HG03196 (cell line): ENCODE data around the gene KCNK7.

Experiments
- ATAC-seq: cut with Tn5 transposase; IDR thresholded peaks from one replicate; pipeline ENCODE4 v1.9.1; 2021; ENCODE audit not compliant: unreplicated experiment

KCNK7 gene

GRCh38 chr11:65611758-65612603 lies 16.4 kb upstream of the KCNK7 start:
- ATAC-seq, result no peak

GRCh38 chr11:65611028-65611757 lies 15.6 kb upstream of the KCNK7 start:
- ATAC-seq, result no peak

- no peak for ATAC-seq
These were observed 14.8 kb upstream of the KCNK7 start for GRCh38 chr11:65610404-65610803.

GRCh38 chr11:65609665-65610064 lies 14.1 kb upstream of the KCNK7 start:
- no peak for ATAC-seq

GRCh38 chr11:65609229-65609628 lies 13.6 kb upstream of the KCNK7 start:
- no peak for ATAC-seq

- ATAC-seq, result no peak
These were observed 12.2 kb upstream of the KCNK7 start for GRCh38 chr11:65607614-65608426.

GRCh38 chr11:65606876-65607613 lies 11.4 kb upstream of the KCNK7 start:
- no peak for ATAC-seq

GRCh38 chr11:65604258-65604657 lies 8.7 kb upstream of the KCNK7 start:
- ATAC-seq, result no peak

- no peak for ATAC-seq
These were observed 4.3 kb upstream of the KCNK7 start for GRCh38 chr11:65599955-65600246.

GRCh38 chr11:65599216-65599954 lies 3.8 kb upstream of the KCNK7 start:
- ATAC-seq, result no peak

- no peak for ATAC-seq
These were observed 2.7 kb upstream of the KCNK7 start for GRCh38 chr11:65598258-65598699.

GRCh38 chr11:65596520-65596919 lies 920 bp upstream of the KCNK7 start:
- ATAC-seq, result no peak

- ATAC-seq, result no peak
These were observed 469 bp downstream of the KCNK7 start for GRCh38 chr11:65595131-65595530.

- ATAC-seq, result no peak
These were observed 1.8 kb downstream of the KCNK7 start for GRCh38 chr11:65593518-65594414.

GRCh38 chr11:65592858-65593517 lies 2.6 kb downstream of the KCNK7 start:
- no peak for ATAC-seq

- no peak for ATAC-seq
These were observed 3.4 kb downstream of the KCNK7 start for GRCh38 chr11:65591939-65592857.

- ATAC-seq, result no peak
These were observed 5.3 kb downstream of the KCNK7 start for GRCh38 chr11:65590240-65590738.
